Progenitor cell of endocrine pancreas (in vitro differentiated cells): Measurements from ENCODE around the gene NTRK1. TPM values are rescaled to one million over a fixed set of nuclear protein-coding genes. Genes with fewer than 3 reads are reported as not detected.

Source experiments
- DNase-seq: peaks from one replicate; pipeline ENCODE4 v3.0.0; 2021; ENCODE audit warnings: low spot score; ENCODE audit not compliant: unreplicated experiment
- H3K27ac Mint-ChIP-seq: 2 replicates; pipeline ENCODE4 v1.8.0; 2021; ENCODE audit warnings: mild to moderate bottlenecking, moderate library complexity, mixed read lengths
- H3K27me3 Mint-ChIP-seq: 2 replicates; pipeline ENCODE4 v1.8.0; 2021; ENCODE audit warnings: mixed read lengths
- H3K36me3 Mint-ChIP-seq: 2 replicates; pipeline ENCODE4 v1.8.0; 2022; ENCODE audit warnings: mixed read lengths; ENCODE audit not compliant: insufficient read depth
- H3K4me1 Mint-ChIP-seq: 2 replicates; pipeline ENCODE4 v1.8.0; 2021; ENCODE audit warnings: low read depth, mixed read lengths
- H3K4me3 Mint-ChIP-seq: 2 replicates; pipeline ENCODE4 v1.8.0; 2021; ENCODE audit warnings: low read depth, mild to moderate bottlenecking, moderate library complexity, mixed read lengths
- H3K9me3 Mint-ChIP-seq: 2 replicates; pipeline ENCODE4 v1.8.0; 2021; ENCODE audit warnings: low read depth, mixed read lengths
- CTCF ChIP-seq: fragments of 200-600 bp; sonication (generic); IDR thresholded peaks from one replicate; pipeline ENCODE4 v1.5.0; 2021; ENCODE audit warnings: antibody characterized with exemption, mild to moderate bottlenecking; ENCODE audit not compliant: unreplicated experiment
- total RNA-seq: library from RNA; stranded (reverse); gene quantifications from 2 replicates; pipeline ENCODE4 v1.2.1, GENCODE V29; 2021

NTRK1 gene
- total RNA-seq, 1 donor from 2014 or later, result not detected

- TF ChIP-seq CTCF, result no peak
Observed at GRCh38 chr1:156858959-156859522, 1.6 kb upstream of the NTRK1 start, which contains the start of gene INSRR. Gene INSRR, minus strand, starts transcription at chr1:156859117. Its CDS starts 496 bp downstream, at chr1:156858621.

GRCh38 chr1:156859523-156860112 is 1.0 kb upstream of the NTRK1 start:
- Mint-ChIP-seq H3K27me3 (peaks cover 85% of the 10 kb centered on the region), H3K9me3 (no peaks in the 10 kb centered on the region), H3K4me1 (peaks cover 9% of the 10 kb centered on the region), H3K36me3 (no peaks in the 10 kb centered on the region), H3K27ac (no peak overlapping the region), H3K4me3 (peak overlapping the region; percentile 7)
- DNase-seq, result no peak
- TF ChIP-seq CTCF, result no peak

More at GRCh38 chr1:156858959-156859522, 1.6 kb upstream of the NTRK1 start, which contains the start of gene INSRR:
- Mint-ChIP-seq H3K9me3 (no peaks in the 10 kb centered on the region), H3K36me3 (no peaks in the 10 kb centered on the region), H3K27ac (no peak within 1 kb of the TSS), H3K4me3 (peak within 1 kb of the TSS; percentile 7), H3K4me1 (peaks cover 9% of the 10 kb centered on the region), H3K27me3 (peaks cover 84% of the 10 kb centered on the region)
- DNase-seq, result no peak

- Mint-ChIP-seq H3K9me3 (no peaks in the 10 kb centered on the region), H3K4me1 (peaks cover 9% of the 10 kb centered on the region), H3K4me3 (no peak overlapping the region), H3K36me3 (no peaks in the 10 kb centered on the region), H3K27ac (peak overlapping the region; percentile 77), H3K27me3 (peaks cover 86% of the 10 kb centered on the region)
- TF ChIP-seq CTCF, result peak; percentile 64
- DNase-seq, result peak; percentile 39
Observed at GRCh38 chr1:156860113-156860627, 495 bp upstream of the NTRK1 start.

- Mint-ChIP-seq H3K27ac (no peak overlapping the region), H3K4me3 (no peak overlapping the region), H3K27me3 (peaks cover 83% of the 10 kb centered on the region), H3K36me3 (no peaks in the 10 kb centered on the region), H3K4me1 (peaks cover 9% of the 10 kb centered on the region), H3K9me3 (no peaks in the 10 kb centered on the region)
- no peak for TF ChIP-seq CTCF
- no peak for DNase-seq
Observed at GRCh38 chr1:156862584-156862983, 1.9 kb downstream of the NTRK1 start.

- TF ChIP-seq CTCF, result no peak
- no peak overlapping the region for H3K27ac Mint-ChIP-seq
- H3K36me3 Mint-ChIP-seq, result no peaks in the 10 kb centered on the region
- no peaks in the 10 kb centered on the region for H3K9me3 Mint-ChIP-seq
- H3K4me3 Mint-ChIP-seq, result no peak overlapping the region
- H3K27me3 Mint-ChIP-seq, result peaks cover 83% of the 10 kb centered on the region
- DNase-seq, result no peak
- peaks cover 9% of the 10 kb centered on the region for H3K4me1 Mint-ChIP-seq
Observed at GRCh38 chr1:156862997-156863599, 2.4 kb downstream of the NTRK1 start.
